ENCODE data around the gene GPR162. TPM values are rescaled to one million over a fixed set of nuclear protein-coding genes. Genes with fewer than 3 reads are reported as not detected.
"Not testable (repeated sequence)": the region's sequence is repeated elsewhere in the genome, so short reads cannot be mapped to it uniquely, and the experiment has no call there.

GPR162 gene
- total and polyA plus RNA-seq, 11 donors = 1.8 to 7.7 (median 3.0) TPM

- WGBS, 4 donors = 95 to 98% (median 96%) methylated on average over 15 to 16 of the region's 16 CpGs
- Histone ChIP-seq H3K4me3 (no peak overlapping the region), H3K9me3 (no peaks in the 10 kb centered on the region), H3K27ac (no peak overlapping the region), H3K27me3 (no peaks in the 10 kb centered on the region), H3K36me3 (peaks cover 4 to 73% (median 68%) of the 10 kb centered on the region in 9 donors), H3K4me1 (peaks cover 3 to 14% (median 12%) of the 10 kb centered on the region in 12 donors)
- DNase-seq = no peak
- ATAC-seq = no peak
- TF ChIP-seq, protein P1, sequence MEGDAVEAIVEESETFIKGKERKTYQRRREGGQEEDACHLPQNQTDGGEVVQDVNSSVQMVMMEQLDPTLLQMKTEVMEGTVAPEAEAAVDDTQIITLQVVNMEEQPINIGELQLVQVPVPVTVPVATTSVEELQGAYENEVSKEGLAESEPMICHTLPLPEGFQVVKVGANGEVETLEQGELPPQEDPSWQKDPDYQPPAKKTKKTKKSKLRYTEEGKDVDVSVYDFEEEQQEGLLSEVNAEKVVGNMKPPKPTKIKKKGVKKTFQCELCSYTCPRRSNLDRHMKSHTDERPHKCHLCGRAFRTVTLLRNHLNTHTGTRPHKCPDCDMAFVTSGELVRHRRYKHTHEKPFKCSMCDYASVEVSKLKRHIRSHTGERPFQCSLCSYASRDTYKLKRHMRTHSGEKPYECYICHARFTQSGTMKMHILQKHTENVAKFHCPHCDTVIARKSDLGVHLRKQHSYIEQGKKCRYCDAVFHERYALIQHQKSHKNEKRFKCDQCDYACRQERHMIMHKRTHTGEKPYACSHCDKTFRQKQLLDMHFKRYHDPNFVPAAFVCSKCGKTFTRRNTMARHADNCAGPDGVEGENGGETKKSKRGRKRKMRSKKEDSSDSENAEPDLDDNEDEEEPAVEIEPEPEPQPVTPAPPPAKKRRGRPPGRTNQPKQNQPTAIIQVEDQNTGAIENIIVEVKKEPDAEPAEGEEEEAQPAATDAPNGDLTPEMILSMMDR (IDR thresholded peaks at IDR 0.05) = no peak
- no peak for TF ChIP-seq POLR2A (IDR thresholded peaks at IDR 0.05)
- intact Hi-C loops (cut with DNase I) = loop anchor here in 1 of 10 donors (10.0 kb wide), 1 partner anchor 101 kb away; no protein-coding TSS in a partner anchor
Observed at GRCh38 chr12:6863586-6864321, 42.1 kb downstream of the GPR162 start.

GRCh38 chr12:6865307-6865706 is 43.7 kb downstream of the GPR162 start:
- peaks cover 0 to 73% (median 68%) of the 10 kb centered on the region in 9 donors for H3K36me3 ChIP-seq
- 93 to 95% (median 94%) methylated on average over 4 to 5 of the region's 5 CpGs for WGBS, 4 donors
- ATAC-seq, H3K27me3 ChIP-seq, H3K27ac ChIP-seq, H3K9me3 ChIP-seq, DNase-seq, H3K4me3 ChIP-seq: not testable (repeated sequence)
- intact Hi-C loops (cut with DNase I) = loop anchor here in 2 of 10 donors (5.0 to 10.0 kb wide), 3 partner anchors 99 to 247 kb away; partner anchors contain the start of gene MLF2 (in 2 of the 2)
- H3K4me1 ChIP-seq = peaks cover 11 to 28% (median 25%) of the 10 kb centered on the region in 12 donors

DNA sequence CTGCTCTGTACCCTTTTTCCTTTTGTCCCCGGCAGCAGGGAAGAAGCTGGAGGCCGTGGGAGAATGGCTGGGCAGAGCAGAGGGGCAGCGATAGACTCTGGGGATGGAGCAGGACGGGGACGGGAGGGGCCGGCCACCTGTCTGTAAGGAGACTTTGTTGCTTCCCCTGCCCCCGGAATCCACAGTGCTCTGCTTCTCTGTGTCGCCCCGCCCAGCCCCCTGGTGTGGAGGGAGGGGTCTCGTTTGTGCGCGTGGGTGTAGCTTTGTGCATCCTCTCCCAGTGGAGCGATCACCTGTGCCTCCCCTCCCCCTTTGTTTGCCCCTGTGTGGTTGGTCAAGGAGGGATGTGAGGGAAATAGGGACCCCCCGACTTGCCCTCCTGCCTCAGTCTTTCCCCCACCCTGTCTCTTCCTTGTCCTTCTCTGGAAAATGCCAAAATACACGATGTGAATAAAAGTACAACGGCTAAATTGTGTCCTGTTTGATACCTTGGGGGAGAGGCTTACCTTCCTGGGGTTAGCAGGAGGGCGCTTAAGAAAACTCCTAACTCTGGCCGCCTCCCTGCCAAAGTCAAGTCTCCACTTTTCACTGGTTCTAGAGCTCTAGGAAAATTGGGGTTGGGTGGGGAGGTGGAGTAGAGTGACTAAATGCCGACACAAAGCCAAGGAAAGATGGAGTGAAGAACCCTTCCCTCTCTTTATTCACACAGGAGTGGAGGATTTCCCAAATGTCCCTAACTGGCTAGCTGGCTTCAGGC is 44.7 kb downstream of the GPR162 start:
- Histone ChIP-seq H3K27me3 (no peaks in the 10 kb centered on the region), H3K4me1 (peaks cover 11 to 38% (median 33%) of the 10 kb centered on the region in 12 donors), H3K9me3 (no peaks in the 10 kb centered on the region), H3K4me3 (peak overlapping the region in 9 of 12 donors; percentile 77 to 100 (median 99)), H3K36me3 (peaks cover 0 to 73% (median 68%) of the 10 kb centered on the region in 9 donors), H3K27ac (peak overlapping the region in 11 of 12 donors; percentile 96 to 100 (median 99))
- ATAC-seq (no peak), DNase-seq (peak in 1 of 5 donors; percentile 41)
- WGBS, 4 donors = 82 to 86% (median 84%) methylated on average over 18 to 19 of the region's 19 CpGs
- intact Hi-C loops (cut with DNase I) = loop anchor here in 3 of 10 donors (1.0 to 10.0 kb wide), 4 partner anchors 14 to 246 kb away; partner anchors contain the start of genes MLF2 (in 2 of the 3) and USP5 (in 1 of the 3)
- no peak for TF ChIP-seq POLR2A (IDR thresholded peaks at IDR 0.05)
- TF ChIP-seq, protein P1 (IDR thresholded peaks at IDR 0.05) = no peak

GRCh38 chr12:6866920-6867412 is 45.3 kb downstream of the GPR162 start:
- WGBS, 4 donors = 3 to 12% (median 4%) methylated on average over 10 to 33 of the region's 33 CpGs
- intact Hi-C loops (cut with DNase I) = loop anchor here in 3 of 10 donors (1.0 to 10.0 kb wide), 4 partner anchors 15 to 245 kb away; partner anchors contain the start of genes MLF2 (in 2 of the 3) and USP5 (in 1 of the 3)

More at GRCh38 chr12:6866920-6867412, 45.3 kb downstream of the GPR162 start:
- TF ChIP-seq, protein P1 (IDR thresholded peaks at IDR 0.05) = no peak
- Histone ChIP-seq H3K36me3 (peaks cover 0 to 70% (median 64%) of the 10 kb centered on the region in 9 donors), H3K4me1 (peaks cover 15 to 44% (median 39%) of the 10 kb centered on the region in 12 donors), H3K9me3 (no peaks in the 10 kb centered on the region), H3K27ac (peak overlapping the region; percentile 96 to 100 (median 99)), H3K4me3 (peak overlapping the region; percentile 77 to 100 (median 98)), H3K27me3 (no peaks in the 10 kb centered on the region)
- DNase-seq (peak in 2 of 5 donors; percentile 44 to 63), ATAC-seq (peak in 3 of 4 donors; percentile 3 to 12 (median 6))

All from heart left ventricle (tissue), 16 donors.